Stimulated activated CD8-positive, alpha-beta memory T cell treated with anti-CD3 and anti-CD28 coated beads, Interleukin-4, amount 100 ng/mL, for 1 hour (primary cell): ENCODE results near the gene OR11H1.
"Not testable (repeated sequence)": the region's sequence is repeated elsewhere in the genome, so short reads cannot be mapped to it uniquely, and the experiment has no call there.

Source experiments
- DNase-seq, 2 donors: peaks; one replicate each; pipeline ENCODE4 v3.0.0-alpha.2; 2020; ENCODE audit warnings: low read depth in 2 of 2, low spot score in 1 of 2

The OR11H1 gene, protein sequence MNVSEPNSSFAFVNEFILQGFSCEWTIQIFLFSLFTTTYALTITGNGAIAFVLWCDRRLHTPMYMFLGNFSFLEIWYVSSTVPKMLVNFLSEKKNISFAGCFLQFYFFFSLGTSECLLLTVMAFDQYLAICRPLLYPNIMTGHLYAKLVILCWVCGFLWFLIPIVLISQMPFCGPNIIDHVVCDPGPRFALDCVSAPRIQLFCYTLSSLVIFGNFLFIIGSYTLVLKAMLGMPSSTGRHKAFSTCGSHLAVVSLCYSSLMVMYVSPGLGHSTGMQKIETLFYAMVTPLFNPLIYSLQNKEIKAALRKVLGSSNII

GRCh38 chr22:15527892-15528291, at the start of gene OR11H1:
Gene OR11H1, plus strand, starts transcription at chr22:15528192. Its CDS starts 0 bp downstream, at chr22:15528192.
- DNase-seq = not testable (repeated sequence)

- DNase-seq = not testable (repeated sequence)
Observed at GRCh38 chr22:15509967-15510366, 18.0 kb upstream of the OR11H1 start.

DNA sequence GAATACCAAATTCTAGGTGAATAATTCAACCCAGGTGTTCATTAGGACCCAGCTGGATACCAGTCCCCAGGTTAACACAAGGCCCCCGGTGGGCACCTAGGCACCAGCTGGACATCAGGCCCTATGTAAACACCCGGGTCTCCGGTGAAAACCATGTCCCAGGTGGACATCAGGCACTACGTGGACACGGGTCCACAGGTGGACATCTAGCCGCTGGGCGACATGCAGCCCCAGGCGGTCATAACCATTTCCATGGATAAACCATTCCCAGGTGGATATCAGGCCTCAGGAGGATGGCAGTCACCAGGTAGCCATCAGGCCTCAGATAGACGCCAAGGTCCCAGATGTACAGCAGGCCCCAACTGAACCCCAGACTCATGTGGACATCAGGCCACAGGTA, 12.1 kb upstream of the OR11H1 start:
- not testable (repeated sequence) for DNase-seq

- DNase-seq = not testable (repeated sequence)
Observed at GRCh38 chr22:15553767-15554166, 25.8 kb downstream of the OR11H1 start.

- not testable (repeated sequence) for DNase-seq
Observed at GRCh38 chr22:15563461-15563860, 35.5 kb downstream of the OR11H1 start.

DNA sequence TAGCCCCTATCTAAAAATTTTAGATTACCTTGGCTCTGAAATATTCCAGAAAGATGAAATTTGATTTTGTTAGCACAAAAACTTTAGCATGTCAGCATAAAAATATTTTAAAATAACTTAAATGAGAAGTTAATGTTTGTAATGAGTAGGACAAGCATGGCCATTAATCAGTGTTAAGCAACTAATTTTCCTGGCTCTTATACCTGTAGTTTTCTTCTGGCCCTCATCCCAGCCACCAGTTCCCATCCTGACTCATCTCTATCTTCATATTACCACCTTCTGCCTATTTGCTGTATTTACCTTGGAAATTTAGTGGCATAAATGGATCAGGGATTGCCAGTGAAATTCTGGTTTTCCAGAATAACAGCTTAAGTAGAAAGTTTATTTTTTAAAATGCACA, 37.1 kb downstream of the OR11H1 start:
- DNase-seq = not testable (repeated sequence)
